ENCODE results near the gene SLC12A3. TPM values are rescaled to one million over a fixed set of nuclear protein-coding genes. Genes with fewer than 3 reads are reported as not detected.
A peak's percentile ranks its signal among the peaks of the same experiment; 100 is the strongest.

Gene SLC12A3
- total and polyA plus RNA-seq, 2 of the 4 experiments (the other 2 are of a cell fraction) = not detected

- Histone ChIP-seq H3K4me2 (ENCODE audit: low read depth, low read length) (no peak overlapping the region), H3K4ac (ENCODE audit: low read depth, low read length) (peak overlapping the region; percentile 24), H3K56ac (ENCODE audit: extremely low read depth, insufficient read depth, low read length) (no peak overlapping the region), H4K5ac (ENCODE audit: low read depth, low read length) (peak overlapping the region; percentile 27; the same call in 1 of the 2 replicates), H3K27me3 (ENCODE audit: control insufficient read depth, insufficient read depth, low read length) (no peaks in the 10 kb centered on the region), H4K91ac (ENCODE audit: insufficient read depth, low read depth, low read length) (peak overlapping the region; percentile 48; the same call in 1 of the 2 replicates), H4K20me1 (ENCODE audit: insufficient read depth, low read length) (no peaks in the 10 kb centered on the region), H3K9me3 (ENCODE audit: control insufficient read depth, insufficient read depth, low read length) (peaks cover 2% of the 10 kb centered on the region; the same call in 1 of the 2 replicates), H3K36me3 (ENCODE audit: control insufficient read depth, insufficient read depth, low read length) (no peaks in the 10 kb centered on the region), H3K9ac (ENCODE audit: low read depth, low read length) (no peak overlapping the region), H3K18ac (ENCODE audit: low read depth, low read length) (no peak overlapping the region), H3K27ac (ENCODE audit: insufficient read depth, low read length) (peak overlapping the region; percentile 4; the same call in 1 of the 2 replicates), H2AFZ (replicated peaks; ENCODE audit: low read length, poor library complexity) (peak overlapping the region; percentile 6), H3K14ac (replicated peaks; ENCODE audit: low read depth, low read length) (no peak overlapping the region; the same call in 1 of the 2 replicates), H3K4me3 (ENCODE audit: insufficient read depth, low read depth, low read length) (no peak overlapping the region), H2AK5ac (ENCODE audit: low read depth, low read length) (peak overlapping the region; percentile 67; the same call in 1 of the 2 replicates), H3K79me1 (ENCODE audit: low read depth in 1 of 2, low read length in 2 of 2) (no peaks in the 10 kb centered on the region), H2BK15ac (ENCODE audit: low read depth, low read length) (no peak overlapping the region; the same call in 2 of the 3 replicates), H3K4me1 (ENCODE audit: control insufficient read depth, insufficient read depth, low read length) (peaks cover 32% of the 10 kb centered on the region), H2BK20ac (ENCODE audit: low read depth, low read length) (peak overlapping the region; percentile 53), H3K23ac (ENCODE audit: low read depth, low read length) (no peak overlapping the region), H2BK120ac (ENCODE audit: low read depth, low read length) (peak overlapping the region; percentile 76), H3K9me1 (ENCODE audit: insufficient read depth, low read length) (peaks cover 10% of the 10 kb centered on the region), H4K8ac (ENCODE audit: low read depth in 2 of 2, low read length in 2 of 2) (peak overlapping the region; percentile 9 to 56; a peak in 2 of 4 replicates), H2BK5ac (ENCODE audit: low read depth, low read length, poor library complexity, severe bottlenecking) (peak overlapping the region; percentile 46), H2AK9ac (replicated peaks; ENCODE audit: low read depth, low read length, poor library complexity) (peak overlapping the region; percentile 17)
- ChIA-PET POLR2A (ENCODE audit: unreplicated experiment) (no interaction called here), CTCF (interaction anchor here (0.5 to 1.1 kb wide), 3 partner anchors 9 to 113 kb away, joined by 3 read pairs; no protein-coding TSS in a partner anchor)
- TF ChIP-seq USF2 (IDR thresholded peaks at IDR 0.05; ENCODE audit: low read depth, low read length) = no peak
- peak; percentile 98 for TF ChIP-seq CEBPB (IDR thresholded peaks at IDR 0.05; ENCODE audit: low read depth, low read length)
- peak; percentile 45 for TF ChIP-seq RAD21 (IDR thresholded peaks at IDR 0.05; ENCODE audit: low read length)
- peak; percentile 84 for TF ChIP-seq RCOR1 (IDR thresholded peaks at IDR 0.05; ENCODE audit: insufficient replicate concordance, low read length)
- no peak for TF ChIP-seq MAZ (IDR thresholded peaks at IDR 0.05; ENCODE audit: borderline replicate concordance, low read depth, low read length)
- TF ChIP-seq SMC3 (IDR thresholded peaks at IDR 0.05; ENCODE audit: low read depth, low read length) = peak; percentile 24; the same call in 1 of the 2 replicates
- TF ChIP-seq NFE2L2 (IDR thresholded peaks at IDR 0.05; ENCODE audit: low read depth, low read length) = peak; percentile 53; the same call in 1 of the 2 replicates
- peak; percentile 61 for TF ChIP-seq CTCF (conservative IDR thresholded peaks at IDR 0.05; ENCODE audit: low read depth, low read length)
- TF ChIP-seq FOS (IDR thresholded peaks at IDR 0.05; ENCODE audit: low read depth, low read length) = peak; percentile 64
- 79% methylated on average over 8 of the region's 30 CpGs; no CpG with 5 or more reads in 1 of the 2 experiments for WGBS, 2 experiments (ENCODE audit: extremely low coverage in 2 of 2, insufficient read length in 1 of 2)
- dilution Hi-C loops (cut with HindIII; ENCODE audit: low sequenced_read_pairs, unreplicated experiment) (no loop called here), in situ Hi-C loops (cut with MboI; ENCODE audit: low sequenced_read_pairs) (no loop called here), intact Hi-C loops (cut with micrococcal nuclease) (loop anchor here (10.0 kb wide), 1 partner anchor 80 kb away; no protein-coding TSS in a partner anchor)
- BruUV-seq (replicated peaks) = no TSS peak
- peak; percentile 84 for DNase-seq
- ATAC-seq (ENCODE audit: low read depth) = peak; percentile 86
Measured at GRCh38 chr16:56964243-56965148, 99.5 kb downstream of the SLC12A3 start.
